ENCODE data around the gene ECE2.
"Not testable (repeated sequence)": the region's sequence is repeated elsewhere in the genome, so short reads cannot be mapped to it uniquely, and the experiment has no call there.

ECE2 gene

GRCh38 chr3:184257083-184257915 is 18.5 kb upstream of the ECE2 start:
- Histone ChIP-seq H3K4me3 (no peak overlapping the region), H4K20me1 (peaks cover 93% of the 10 kb centered on the region), H3K9me3 (no peaks in the 10 kb centered on the region), H3K4me2 (no peak overlapping the region), H3K27me3 (peaks cover 45% of the 10 kb centered on the region), H3K27ac (no peak overlapping the region), H3K36me3 (peaks cover 11% of the 10 kb centered on the region), H3K4me1 (peaks cover 19% of the 10 kb centered on the region), H3K9ac (no peak overlapping the region)
- TF ChIP-seq Cebpa-rat (IDR thresholded peaks at IDR 0.05), result no peak

DNA sequence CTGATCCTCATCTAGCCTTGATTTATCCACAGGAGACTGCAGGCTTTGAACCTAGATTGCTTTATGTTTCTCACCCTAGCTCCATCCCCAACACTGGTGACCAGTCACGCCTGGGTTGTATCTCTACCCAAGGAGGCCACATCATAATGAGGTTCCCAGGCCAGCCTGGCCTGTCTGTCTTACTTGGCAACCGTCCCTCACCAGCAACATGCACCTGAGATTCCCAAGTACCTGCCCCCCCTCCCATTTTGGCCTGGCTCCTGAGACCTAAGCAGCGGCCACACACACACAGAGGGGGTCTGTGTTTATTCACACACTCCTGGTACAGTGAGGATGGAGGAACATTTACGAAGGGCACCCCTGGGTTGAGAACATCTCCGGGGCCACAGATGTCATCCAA is 16.9 kb upstream of the ECE2 start:
- no peaks in the 10 kb centered on the region for H3K9me3 ChIP-seq
- no peak overlapping the region for H3K4me3 ChIP-seq
- H3K4me2 ChIP-seq, result no peak overlapping the region
- H3K4me1 ChIP-seq, result peaks cover 27% of the 10 kb centered on the region
- peaks cover 85% of the 10 kb centered on the region for H4K20me1 ChIP-seq
- H3K9ac ChIP-seq, result no peak overlapping the region
- H3K36me3 ChIP-seq, result peaks cover 11% of the 10 kb centered on the region
- no peak overlapping the region for H3K27ac ChIP-seq
- TF ChIP-seq Cebpa-rat (IDR thresholded peaks at IDR 0.05), result no peak
- H3K27me3 ChIP-seq, result peaks cover 62% of the 10 kb centered on the region

DNA sequence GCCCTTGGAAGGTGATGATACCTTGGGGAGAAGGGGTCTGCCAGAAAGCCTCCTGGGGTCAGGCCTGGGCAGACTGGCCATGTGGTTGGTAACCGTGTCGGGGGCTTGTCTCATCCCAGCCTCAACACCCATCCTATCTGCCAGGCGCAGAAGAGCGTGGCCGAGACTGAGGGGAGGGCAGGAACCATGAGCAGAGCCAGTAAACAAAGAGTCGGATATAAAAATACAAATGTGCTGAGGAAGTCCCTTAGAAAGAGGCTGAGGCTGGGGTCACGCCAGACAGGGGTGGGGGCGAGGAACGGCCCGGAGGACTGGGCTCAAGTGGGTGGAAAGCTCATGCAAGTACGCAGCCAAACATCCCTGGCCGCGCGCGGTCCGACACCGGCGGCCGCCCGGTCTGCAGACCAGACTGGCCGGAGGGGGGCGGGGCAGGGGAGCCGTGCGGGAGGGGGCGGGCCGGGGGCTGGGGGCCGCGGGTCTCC is 16.4 kb upstream of the ECE2 start:
- no peak overlapping the region for H3K4me2 ChIP-seq
- H3K27ac ChIP-seq, result no peak overlapping the region
- H3K27me3 ChIP-seq, result peaks cover 67% of the 10 kb centered on the region
- no peak for TF ChIP-seq Cebpa-rat (IDR thresholded peaks at IDR 0.05)
- H3K9me3 ChIP-seq, result no peaks in the 10 kb centered on the region
- H3K4me1 ChIP-seq, result peaks cover 27% of the 10 kb centered on the region
- H3K36me3 ChIP-seq, result peaks cover 11% of the 10 kb centered on the region
- no peak overlapping the region for H3K9ac ChIP-seq
- peaks cover 80% of the 10 kb centered on the region for H4K20me1 ChIP-seq
- H3K4me3 ChIP-seq, result no peak overlapping the region

GRCh38 chr3:184259878-184260723 is 15.7 kb upstream of the ECE2 start:
- H4K20me1 ChIP-seq, result peaks cover 73% of the 10 kb centered on the region
- peaks cover 71% of the 10 kb centered on the region for H3K27me3 ChIP-seq
- TF ChIP-seq Cebpa-rat (IDR thresholded peaks at IDR 0.05), result no peak
- peak overlapping the region; percentile 96 for H3K4me2 ChIP-seq
- no peak overlapping the region for H3K9ac ChIP-seq
- peak overlapping the region; percentile 66 for H3K4me3 ChIP-seq
- peaks cover 27% of the 10 kb centered on the region for H3K4me1 ChIP-seq
- H3K27ac ChIP-seq, result no peak overlapping the region
- peaks cover 11% of the 10 kb centered on the region for H3K36me3 ChIP-seq
- no peaks in the 10 kb centered on the region for H3K9me3 ChIP-seq

GRCh38 chr3:184260724-184261269 is 15.0 kb upstream of the ECE2 start:
- Histone ChIP-seq H3K27me3 (peaks cover 71% of the 10 kb centered on the region), H3K27ac (no peak overlapping the region), H4K20me1 (peaks cover 66% of the 10 kb centered on the region), H3K36me3 (peaks cover 11% of the 10 kb centered on the region), H3K9me3 (no peaks in the 10 kb centered on the region), H3K9ac (no peak overlapping the region), H3K4me1 (peaks cover 27% of the 10 kb centered on the region), H3K4me3 (peak overlapping the region; percentile 66), H3K4me2 (peak overlapping the region; percentile 96)
- TF ChIP-seq Cebpa-rat (IDR thresholded peaks at IDR 0.05), result no peak

DNA sequence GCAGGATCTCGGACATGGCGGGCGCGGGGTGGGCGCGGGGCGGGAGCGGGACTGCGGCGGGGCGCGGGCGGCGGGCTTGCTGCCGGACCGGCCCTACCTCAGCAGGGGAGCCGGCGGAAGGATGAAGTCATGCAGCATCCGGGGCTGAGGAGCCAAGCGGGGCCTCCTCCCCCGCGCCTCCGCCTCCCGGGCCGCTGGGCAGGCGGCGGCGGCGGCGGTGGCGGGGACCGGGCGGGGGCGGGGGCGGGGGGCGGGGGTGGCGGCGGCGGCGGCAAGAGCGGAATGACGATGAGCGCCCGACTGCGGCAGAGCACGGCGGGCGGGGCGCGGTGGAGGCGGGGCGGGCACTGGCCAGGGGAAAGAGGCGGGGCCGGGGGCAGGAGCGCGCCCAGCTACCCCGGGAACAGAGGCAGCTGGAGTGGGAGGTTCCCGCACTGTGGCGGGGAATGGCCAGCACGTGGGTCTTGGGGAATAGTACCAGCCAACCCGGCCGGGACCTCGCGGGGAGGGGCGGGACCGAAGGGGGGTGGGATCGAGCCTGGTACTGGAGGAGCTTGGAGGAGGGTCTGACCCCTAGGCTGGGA is 14.5 kb upstream of the ECE2 start, which contains the start of gene CAMK2N2:
Gene CAMK2N2, minus strand, starts transcription at position 284 of the 584 bp plus-strand sequence. Its CDS starts 268 bp downstream, at position 16.
- Histone ChIP-seq H3K36me3 (peaks cover 11% of the 10 kb centered on the region), H3K27me3 (peaks cover 71% of the 10 kb centered on the region), H3K4me2 (peak within 1 kb of the TSS; percentile 96), H4K20me1 (peaks cover 61% of the 10 kb centered on the region), H3K27ac (no peak within 1 kb of the TSS), H3K4me3 (peak within 1 kb of the TSS; percentile 66), H3K4me1 (peaks cover 27% of the 10 kb centered on the region), H3K9me3 (no peaks in the 10 kb centered on the region), H3K9ac (no peak within 1 kb of the TSS)
- TF ChIP-seq Cebpa-rat (IDR thresholded peaks at IDR 0.05), result no peak

- Histone ChIP-seq H3K9ac (no peak overlapping the region), H3K27me3 (peaks cover 71% of the 10 kb centered on the region), H3K9me3 (peaks cover under 1% of the 10 kb centered on the region; the same call in 1 of the 2 replicates), H3K4me3 (peak overlapping the region; percentile 66), H4K20me1 (peaks cover 53% of the 10 kb centered on the region), H3K4me2 (peak overlapping the region; percentile 96), H3K4me1 (peaks cover 27% of the 10 kb centered on the region), H3K36me3 (peaks cover 11% of the 10 kb centered on the region), H3K27ac (no peak overlapping the region)
- TF ChIP-seq Cebpa-rat (IDR thresholded peaks at IDR 0.05), result no peak
These were observed 13.7 kb upstream of the ECE2 start for GRCh38 chr3:184261854-184262763.

- H3K27ac ChIP-seq, result no peak overlapping the region
- H3K36me3 ChIP-seq, result peaks cover 11% of the 10 kb centered on the region
- no peak overlapping the region for H3K4me3 ChIP-seq
- peaks cover 71% of the 10 kb centered on the region for H3K27me3 ChIP-seq
- peaks cover 47% of the 10 kb centered on the region for H4K20me1 ChIP-seq
- H3K4me1 ChIP-seq, result peaks cover 27% of the 10 kb centered on the region
- no peak overlapping the region for H3K9ac ChIP-seq
- no peak for TF ChIP-seq Cebpa-rat (IDR thresholded peaks at IDR 0.05)
- H3K9me3 ChIP-seq, result peaks cover 7% of the 10 kb centered on the region; the same call in 1 of the 2 replicates
- H3K4me2 ChIP-seq, result peak overlapping the region; percentile 96
These were observed 13.1 kb upstream of the ECE2 start for GRCh38 chr3:184262764-184263179.

- not testable (repeated sequence) for H3K27ac ChIP-seq, H3K36me3 ChIP-seq, H4K20me1 ChIP-seq, H3K4me3 ChIP-seq, H3K9ac ChIP-seq, H3K9me3 ChIP-seq, H3K4me2 ChIP-seq
- peaks cover 26% of the 10 kb centered on the region for H3K27me3 ChIP-seq
- peaks cover 14% of the 10 kb centered on the region for H3K4me1 ChIP-seq
These were observed 8.6 kb upstream of the ECE2 start for GRCh38 chr3:184267249-184267648.
